Mucosa of descending colon (tissue), 3 donors: Measurements from ENCODE around the gene USP10. TPM values are rescaled to one million over a fixed set of nuclear protein-coding genes. Genes with fewer than 3 reads are reported as not detected.

Source experiments
- ATAC-seq: fragments of 200-7000 bp; cut with Tn5 transposase; one replicate; pipeline ENCODE4 v1.9.1; 2020; ENCODE audit warnings: mild to moderate bottlenecking, moderate library complexity
- DNase-seq, 3 donors: peaks; one replicate each; pipeline ENCODE4 v3.0.0-alpha.2; 2020
- H3K36me3 ChIP-seq: fragments of 200-600 bp; one replicate; pipeline ENCODE4 v1.8.0; 2021; ENCODE audit warnings: low read depth, mild to moderate bottlenecking
- H3K4me1 ChIP-seq: fragments of 200-600 bp; one replicate; pipeline ENCODE4 v1.8.0; 2021; ENCODE audit warnings: low read depth, mild to moderate bottlenecking
- H3K4me3 ChIP-seq: fragments of 200-600 bp; one replicate; pipeline ENCODE4 v1.8.0; 2021; ENCODE audit warnings: mild to moderate bottlenecking
- H3K9me3 ChIP-seq: fragments of 200-600 bp; one replicate; pipeline ENCODE4 v1.8.0; 2021; ENCODE audit warnings: mild to moderate bottlenecking
- CTCF ChIP-seq: fragments of 200-600 bp; IDR thresholded peaks from one replicate; pipeline ENCODE4 v1.8.0; 2022; ENCODE audit warnings: antibody characterized with exemption, mild to moderate bottlenecking
- intact Hi-C, 2 donors: fragments of 100-400 bp; cut with DNase I in 1 of 2; cut with micrococcal nuclease in 1 of 2; formaldehyde crosslinking; loops; one replicate each; pipeline versions ENCODE4 v1.11.0 to v1.11.1; 2022; cut with DNase I, micrococcal nuclease
- total RNA-seq, 3 donors: library from RNA; stranded (reverse); fragmentation: NEBNext Ultra II Directional in 2 of 3; extraction: Animal tissue kit (Norgen Biotek cat#: 25700) in 2 of 3; gene quantifications; one replicate each; pipeline versions ENCODE4 v1.2.1 to v1.2.4, GENCODE V29; 2021 to 2023
- donor health status: DM: no; HTN: no; CAD: no; lungs with moderate emphysema.
- donor health status: DM: no; HTN: no; CAD: no.
- donor health status: DM: no; HTN: yes; CAD: no.

USP10 gene
- total RNA-seq, 3 donors from 2014 or later = 65.1 to 76.9 (median 72.4) TPM

DNA sequence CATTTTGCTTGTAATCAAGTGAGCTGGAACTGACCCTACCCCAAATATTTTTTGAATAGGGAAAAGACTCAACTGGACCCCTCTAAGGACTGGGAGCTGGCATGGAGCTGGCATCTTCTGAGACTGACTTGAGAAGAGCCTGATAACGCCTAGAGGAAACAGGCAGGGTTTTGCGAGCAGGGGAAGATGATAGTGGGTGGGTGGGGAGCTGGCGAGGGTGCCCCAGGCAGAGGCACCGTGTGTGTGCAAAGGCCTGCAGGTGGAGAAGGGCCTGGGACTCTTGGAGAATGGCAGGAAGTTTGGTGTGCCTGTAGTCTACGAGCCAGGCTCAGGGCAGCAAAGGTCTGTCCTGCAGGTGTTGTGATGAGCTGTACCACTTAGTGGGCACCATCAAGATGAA lies 124.1 kb downstream of the USP10 start:
- no peak for TF ChIP-seq CTCF
- no peak overlapping the region for H3K4me3 ChIP-seq

DNA sequence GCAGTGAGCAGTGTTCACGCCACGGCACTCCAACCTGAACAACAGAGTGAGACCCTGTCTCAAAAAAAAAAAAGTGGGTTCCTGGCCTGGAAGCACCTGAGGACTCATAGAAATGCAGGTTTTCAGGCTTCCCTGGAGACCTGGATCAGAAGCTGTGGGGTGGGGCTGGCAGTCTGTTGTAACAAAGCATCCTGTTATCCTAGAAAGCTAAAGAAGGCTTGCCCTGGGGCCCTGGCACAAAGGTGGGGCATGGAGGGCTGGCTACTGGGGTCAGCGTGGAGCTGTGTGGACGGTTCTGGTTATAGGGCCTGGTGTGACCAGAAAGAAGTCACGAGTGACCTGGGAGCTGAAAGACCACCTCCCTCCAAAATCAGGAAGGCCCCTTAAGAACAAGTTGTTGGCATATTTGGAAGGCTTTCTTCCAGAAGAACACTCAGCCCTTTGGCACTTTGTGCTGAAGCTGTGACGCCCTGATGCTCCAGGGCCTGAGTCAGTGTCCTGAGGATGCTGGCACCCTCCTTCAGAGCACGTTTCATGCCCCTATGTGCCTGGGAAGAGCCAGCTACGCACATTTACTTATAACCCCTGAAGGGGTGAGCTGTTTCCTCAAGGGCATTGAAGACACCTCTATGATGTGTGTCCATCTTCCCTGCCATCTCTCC lies 126.2 kb downstream of the USP10 start:
- Histone ChIP-seq H3K4me3 (no peak overlapping the region), H3K9me3 (no peaks in the 10 kb centered on the region), H3K36me3 (no peaks in the 10 kb centered on the region), H3K4me1 (no peaks in the 10 kb centered on the region)
- peak; percentile 4 for ATAC-seq
- no peak for TF ChIP-seq CTCF
- intact Hi-C loops = no loop called here
- DNase-seq = no peak

More for the DNA sequence above, 124.1 kb downstream of the USP10 start:
- no peak for DNase-seq
- no peaks in the 10 kb centered on the region for H3K9me3 ChIP-seq
- intact Hi-C loops = no loop called here
- ATAC-seq = no peak
- H3K4me1 ChIP-seq = peaks cover 13% of the 10 kb centered on the region
- H3K36me3 ChIP-seq = no peaks in the 10 kb centered on the region

DNA sequence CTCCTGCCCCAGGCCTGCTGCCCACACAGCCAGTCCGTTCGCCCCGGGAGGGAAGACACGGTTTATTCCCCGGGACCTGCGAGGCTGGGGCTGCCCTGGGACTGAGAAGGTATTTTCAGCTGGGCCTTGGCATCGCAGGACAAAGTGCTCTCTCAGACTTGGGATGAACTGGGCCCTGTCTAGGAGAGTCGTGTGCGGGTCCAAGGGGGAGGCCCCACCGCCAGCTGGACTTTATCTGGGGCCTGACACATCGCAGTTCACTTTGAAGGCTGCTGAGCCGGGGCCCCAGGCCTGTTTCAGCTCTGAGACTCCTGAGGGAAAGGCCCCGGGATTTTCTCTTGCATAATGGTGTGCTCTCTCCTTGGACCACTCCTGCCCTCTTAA lies 126.8 kb downstream of the USP10 start:
- TF ChIP-seq CTCF = no peak
- Histone ChIP-seq H3K36me3 (no peaks in the 10 kb centered on the region), H3K4me1 (no peaks in the 10 kb centered on the region), H3K4me3 (no peak overlapping the region), H3K9me3 (no peaks in the 10 kb centered on the region)
- DNase-seq (peak in 1 of 3 donors; percentile 52), ATAC-seq (peak; percentile 50)
- intact Hi-C loops = no loop called here

GRCh38 chr16:84827131-84827574 lies 127.4 kb downstream of the USP10 start:
- ATAC-seq (no peak), DNase-seq (no peak)
- no peaks in the 10 kb centered on the region for H3K36me3 ChIP-seq
- TF ChIP-seq CTCF = no peak
- intact Hi-C loops = no loop called here
- H3K4me3 ChIP-seq = no peak overlapping the region
- H3K4me1 ChIP-seq = no peaks in the 10 kb centered on the region
- no peaks in the 10 kb centered on the region for H3K9me3 ChIP-seq

GRCh38 chr16:84827897-84828296 lies 128.1 kb downstream of the USP10 start:
- intact Hi-C loops = no loop called here
- H3K36me3 ChIP-seq = no peaks in the 10 kb centered on the region
- TF ChIP-seq CTCF = no peak
- H3K4me3 ChIP-seq = no peak overlapping the region
- ATAC-seq (no peak), DNase-seq (no peak)
- H3K9me3 ChIP-seq = no peaks in the 10 kb centered on the region
- H3K4me1 ChIP-seq = no peaks in the 10 kb centered on the region

DNA sequence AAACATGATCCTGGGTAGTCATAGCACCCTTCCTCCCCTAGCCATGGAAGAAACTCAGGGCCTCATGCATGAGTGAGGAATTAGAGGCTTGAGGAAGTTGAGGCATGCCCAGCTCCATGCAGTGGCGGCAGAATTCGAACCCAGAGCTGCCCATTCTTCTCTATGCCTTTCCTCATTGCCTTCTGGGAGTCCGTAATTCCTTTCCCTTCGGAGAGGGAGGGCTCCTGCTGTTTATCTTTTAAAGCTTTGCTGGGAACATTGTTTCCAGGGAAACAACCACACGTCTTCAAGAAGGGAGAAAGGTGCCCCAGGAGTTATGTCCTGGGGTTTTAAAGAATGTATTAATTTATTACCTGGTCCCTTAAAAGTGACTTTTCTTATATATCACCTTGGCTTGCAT lies 128.5 kb downstream of the USP10 start:
- no peak for TF ChIP-seq CTCF
- Histone ChIP-seq H3K36me3 (no peaks in the 10 kb centered on the region), H3K9me3 (no peaks in the 10 kb centered on the region), H3K4me1 (no peaks in the 10 kb centered on the region), H3K4me3 (no peak overlapping the region)
- intact Hi-C loops = no loop called here
- ATAC-seq (no peak), DNase-seq (no peak)
